Stimulated activated CD4-positive, alpha-beta T cell treated with anti-CD3 and anti-CD28 coated beads, Interleukin-4, amount 100 ng/mL, for 24 hours (primary cell): ENCODE data around the gene MSL1.

Experiments used
- DNase-seq: peaks from one replicate; pipeline ENCODE4 v3.0.0-alpha.2; 2020

Gene MSL1

DNA sequence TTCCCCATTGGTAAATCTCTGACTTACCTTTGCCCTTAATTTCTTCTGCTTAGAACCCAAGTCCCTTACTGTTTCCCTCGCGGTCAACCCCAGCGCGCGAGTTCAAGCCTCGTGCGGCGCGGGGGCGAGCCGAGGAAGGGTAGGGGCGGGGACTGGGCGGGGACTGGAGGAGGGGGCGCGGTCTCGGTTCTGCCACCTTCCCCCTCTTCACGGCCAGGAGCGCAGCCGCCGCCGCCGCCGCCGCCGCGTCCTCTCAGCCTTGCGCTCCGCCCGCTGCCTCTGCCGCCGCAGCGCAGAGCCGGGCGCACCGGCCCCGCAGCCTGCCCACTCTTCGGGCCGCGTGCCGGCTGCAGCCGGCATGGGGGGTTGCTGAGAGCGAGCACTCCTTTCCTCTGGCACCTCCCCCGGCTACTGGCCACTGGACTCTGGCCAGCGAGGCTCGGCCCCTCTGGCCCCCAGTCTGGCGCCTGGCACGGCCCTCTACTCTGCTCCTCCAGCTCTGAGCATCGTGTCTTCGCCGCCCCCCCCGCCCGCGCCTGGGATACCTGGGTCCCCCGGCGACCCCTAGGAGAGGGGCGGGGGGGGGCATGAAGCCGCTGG, 55.6 kb downstream of the MSL1 start, which contains the start of gene RAPGEFL1:
Gene RAPGEFL1 (plus strand): TSS at position 196 of the 600 bp plus-strand sequence. CDS start 392 bp downstream, at position 588.
- peak; percentile 82 for DNase-seq

DNA sequence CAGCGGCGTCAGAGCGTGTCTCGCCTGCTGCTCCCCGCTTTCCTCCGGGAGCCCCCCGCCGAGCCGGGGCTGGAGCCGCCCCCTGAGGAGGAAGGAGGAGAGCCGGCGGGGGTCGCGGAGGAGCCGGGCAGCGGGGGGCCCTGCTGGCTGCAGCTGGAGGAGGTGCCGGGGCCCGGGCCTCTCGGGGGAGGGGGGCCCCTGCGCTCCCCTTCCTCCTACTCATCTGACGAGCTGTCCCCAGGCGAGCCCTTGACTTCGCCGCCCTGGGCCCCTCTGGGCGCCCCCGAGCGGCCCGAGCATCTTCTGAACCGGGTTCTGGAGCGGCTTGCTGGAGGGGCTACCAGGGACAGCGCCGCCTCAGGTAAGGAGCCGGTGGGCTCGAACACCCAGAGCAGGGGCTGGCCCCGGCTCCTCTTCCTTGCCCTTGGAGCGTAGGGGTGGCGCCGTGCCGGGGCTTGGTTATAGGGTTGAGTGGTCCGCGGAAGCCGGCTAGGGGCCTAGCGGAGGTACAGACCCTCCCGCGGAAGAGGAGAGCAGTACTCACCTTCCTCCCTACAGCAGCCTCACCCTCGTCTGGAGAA, 56.3 kb downstream of the MSL1 start:
- no peak for DNase-seq

DNA sequence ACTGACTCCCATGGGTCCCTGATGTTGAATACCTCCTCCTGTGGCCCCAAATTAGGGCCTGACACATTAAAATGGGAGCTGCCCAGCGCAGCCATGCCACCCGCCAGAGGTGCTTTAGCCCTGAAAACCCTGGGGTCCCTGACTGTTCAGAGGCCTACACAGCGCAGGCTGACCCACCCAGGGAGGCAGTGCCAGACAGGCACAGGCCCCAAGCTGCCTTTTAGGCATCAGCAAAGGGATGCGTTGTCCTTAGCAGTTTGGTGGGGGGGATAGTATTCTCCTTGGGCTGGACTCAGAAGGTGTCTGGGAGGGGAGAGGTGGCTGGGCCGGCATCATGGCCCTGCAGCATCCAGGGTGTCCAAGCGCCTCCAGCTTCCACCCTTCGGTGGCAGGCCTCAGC, 56.9 kb downstream of the MSL1 start:
- DNase-seq: no peak

DNA sequence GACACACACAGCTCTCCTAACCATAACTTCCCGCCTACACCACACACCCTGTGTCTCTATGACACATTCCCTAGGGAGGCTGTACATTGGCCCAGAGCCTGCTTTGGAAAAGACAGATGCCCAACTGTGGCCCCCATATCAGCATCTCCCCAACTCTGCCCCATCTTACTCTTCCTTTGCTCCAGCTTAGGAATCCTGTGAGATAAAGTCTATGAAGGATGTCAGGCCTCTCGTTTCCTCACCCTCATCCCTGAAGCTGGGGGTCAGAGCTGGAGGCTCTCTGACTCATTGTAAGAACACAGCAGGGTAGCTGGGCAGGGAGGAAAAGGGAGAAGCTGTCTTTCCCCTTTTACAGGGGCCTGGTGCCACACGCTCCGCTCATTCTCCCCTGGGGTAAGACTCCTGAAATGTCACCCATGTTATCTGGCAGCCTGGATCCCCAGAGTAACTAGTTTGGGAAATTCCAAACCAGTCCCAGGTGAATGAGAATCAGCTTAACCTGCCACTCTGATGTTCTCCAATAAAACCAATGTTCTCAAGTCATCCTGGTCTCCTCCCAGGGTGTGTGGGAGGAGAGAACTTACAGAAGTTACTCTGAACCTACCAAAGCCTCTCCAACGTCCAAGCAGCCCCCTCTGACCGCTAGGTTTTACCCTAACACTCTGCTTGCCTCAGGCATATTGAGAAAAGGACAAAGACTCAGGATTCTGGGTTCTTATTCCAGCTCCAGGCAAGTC, 58.3 kb downstream of the MSL1 start:
- DNase-seq: no peak

DNA sequence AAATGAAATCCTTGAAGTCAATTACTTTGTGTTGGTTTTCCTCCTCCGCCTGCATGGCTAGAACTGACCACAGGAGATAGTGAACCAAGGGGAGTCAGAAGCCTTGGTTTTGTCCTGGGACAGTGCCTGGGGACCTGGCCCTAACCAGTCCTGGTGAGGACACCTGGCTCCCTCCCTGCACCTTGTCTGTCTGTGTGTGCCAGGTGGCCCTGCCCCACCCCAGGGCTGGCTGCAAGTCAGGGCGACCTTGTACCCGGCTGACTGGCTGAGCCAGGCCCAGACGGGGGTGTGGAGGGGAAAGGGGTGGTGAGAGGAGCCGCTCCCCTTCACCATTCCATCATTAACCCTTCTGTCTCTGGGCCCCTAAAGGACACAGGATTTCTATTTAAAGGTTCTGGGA, 58.9 kb downstream of the MSL1 start:
- DNase-seq: no peak

DNA sequence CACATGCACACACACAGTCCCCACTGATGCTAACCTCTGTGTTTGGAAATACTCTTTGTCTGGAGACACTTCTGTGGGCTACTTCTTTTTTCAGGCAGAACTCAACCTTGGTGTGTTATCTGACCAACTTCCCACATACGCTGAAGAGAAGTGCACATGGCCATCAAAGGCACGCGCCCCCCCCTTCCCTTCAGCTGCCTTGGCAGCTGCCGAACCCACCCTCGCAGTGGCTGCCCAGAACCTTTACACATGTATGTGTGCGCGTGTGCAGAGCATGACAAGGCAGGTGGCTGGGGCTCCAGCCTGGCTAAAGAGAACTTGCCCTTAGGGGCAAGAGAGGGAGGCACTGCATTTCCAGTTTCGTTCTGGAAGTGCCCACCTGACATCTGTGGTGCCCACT, 59.4 kb downstream of the MSL1 start:
- DNase-seq: no peak

DNA sequence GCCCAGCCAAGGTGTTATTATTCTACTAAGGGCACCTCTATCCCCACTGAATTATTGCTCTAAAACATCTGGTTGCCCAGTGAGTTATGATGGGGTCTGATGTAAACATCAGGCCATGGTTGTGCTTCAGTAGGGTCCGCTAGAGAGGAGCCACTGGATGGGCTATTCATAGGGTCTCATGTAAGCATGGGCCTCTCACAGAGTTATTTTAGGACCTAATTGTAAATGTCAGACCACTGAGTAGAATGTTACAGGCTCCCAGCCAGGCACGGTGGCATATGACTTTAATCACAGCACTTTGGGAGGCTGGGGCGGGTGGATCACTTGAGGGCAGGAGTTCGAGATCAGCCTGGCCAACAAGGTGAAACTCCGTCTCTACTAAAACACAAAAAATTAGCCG, 60.8 kb downstream of the MSL1 start:
- DNase-seq: no peak
